ENCODE results near the gene CHSY1.
A peak's percentile ranks its signal among the peaks of the same experiment; 100 is the strongest.

CHSY1 gene

GRCh38 chr15:101148881-101149664 lies 102.8 kb downstream of the CHSY1 start:
- no peak for DNase-seq

GRCh38 chr15:101148166-101148880 lies 103.5 kb downstream of the CHSY1 start:
- no peak for DNase-seq

GRCh38 chr15:101147181-101147580 lies 104.7 kb downstream of the CHSY1 start:
- no peak for DNase-seq

- DNase-seq, result no peak
Observed at GRCh38 chr15:101146118-101146702, 105.6 kb downstream of the CHSY1 start.

GRCh38 chr15:101145362-101145761 lies 106.5 kb downstream of the CHSY1 start:
- DNase-seq, result no peak

GRCh38 chr15:101143321-101143720 lies 108.5 kb downstream of the CHSY1 start:
- DNase-seq, result no peak

GRCh38 chr15:101142711-101143110 lies 109.1 kb downstream of the CHSY1 start:
- DNase-seq, result no peak

- no peak for DNase-seq
Observed at GRCh38 chr15:101141926-101142527, 109.8 kb downstream of the CHSY1 start.

- DNase-seq, result no peak
Observed at GRCh38 chr15:101140697-101141065, 111.2 kb downstream of the CHSY1 start.

GRCh38 chr15:101139986-101140696 lies 111.7 kb downstream of the CHSY1 start:
- DNase-seq, result no peak

GRCh38 chr15:101138913-101139880 lies 112.7 kb downstream of the CHSY1 start:
- no peak for DNase-seq

GRCh38 chr15:101138086-101138660 lies 113.7 kb downstream of the CHSY1 start:
- no peak for DNase-seq

- peak in 1 of 2 donors; percentile 9 for DNase-seq
Observed at GRCh38 chr15:101137312-101137940, 114.4 kb downstream of the CHSY1 start.

- DNase-seq, result no peak
Observed at GRCh38 chr15:101136381-101137268, 115.2 kb downstream of the CHSY1 start.

GRCh38 chr15:101135532-101136166 lies 116.2 kb downstream of the CHSY1 start:
- peak; percentile 4 to 36 for DNase-seq

GRCh38 chr15:101134780-101135179 lies 117.1 kb downstream of the CHSY1 start:
- DNase-seq, result no peak

- DNase-seq, result no peak
Observed at GRCh38 chr15:101133751-101134261, 118.0 kb downstream of the CHSY1 start.

GRCh38 chr15:101133181-101133460 lies 118.7 kb downstream of the CHSY1 start:
- no peak for DNase-seq

Data from CD4-positive, alpha-beta T cell treated with Interleukin-1 beta for 1 hour (primary cell).